ENCODE results near the gene LMO2.
"Not testable (repeated sequence)": the region's sequence is repeated elsewhere in the genome, so short reads cannot be mapped to it uniquely, and the experiment has no call there.

The LMO2 gene

DNA sequence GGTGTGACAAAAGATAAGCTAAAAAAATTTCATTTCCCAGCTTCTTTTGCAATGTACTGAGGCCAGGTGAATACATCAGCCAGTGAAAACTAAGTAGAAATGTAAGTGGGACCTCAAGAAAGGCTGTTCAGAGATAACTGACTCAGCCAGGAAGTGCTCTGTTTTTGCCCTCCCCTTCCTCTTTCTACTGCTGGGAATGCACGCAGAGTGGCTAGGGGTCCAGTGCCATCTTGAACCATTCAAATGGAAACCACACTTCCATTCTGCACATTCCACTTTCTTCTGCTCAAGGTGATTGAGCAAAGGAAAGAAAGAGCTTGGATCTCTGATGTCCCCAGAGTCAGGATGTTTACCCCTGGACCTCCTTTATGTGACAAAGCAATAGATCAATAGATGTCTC is 27.8 kb upstream of the LMO2 start:
- Histone ChIP-seq H3K36me3 (ENCODE audit: low read length) (no peaks in the 10 kb centered on the region), H3K4me3 (ENCODE audit: insufficient read depth, low read length, poor library complexity, severe bottlenecking) (no peak overlapping the region), H3K79me2 (ENCODE audit: insufficient read depth, low read length) (no peaks in the 10 kb centered on the region), H3K4me2 (ENCODE audit: low read depth, low read length, poor library complexity, severe bottlenecking) (no peak overlapping the region), H3K9me3 (ENCODE audit: insufficient read depth, low read length) (peaks cover 6% of the 10 kb centered on the region; the same call in 1 of the 2 replicates), H3K27ac (ENCODE audit: low read depth, low read length) (peak overlapping the region; percentile 94), H3F3A (ENCODE audit: insufficient read depth) (0 out of 2 replicates have a peak, but pooled peaks cover 4% of the 10 kb centered on the region), H4K20me1 (ENCODE audit: low read depth, low read length) (no peaks in the 10 kb centered on the region), H3K27me3 (ENCODE audit: low read length) (no peaks in the 10 kb centered on the region), H3K9me2 (replicated peaks; ENCODE audit: insufficient read depth, low read length) (no peaks in the 10 kb centered on the region), H2AFZ (ENCODE audit: low read depth, low read length, severe bottlenecking) (no peak overlapping the region), H3K9ac (ENCODE audit: low read length) (no peak overlapping the region)
- TF ChIP-seq, protein P1, sequence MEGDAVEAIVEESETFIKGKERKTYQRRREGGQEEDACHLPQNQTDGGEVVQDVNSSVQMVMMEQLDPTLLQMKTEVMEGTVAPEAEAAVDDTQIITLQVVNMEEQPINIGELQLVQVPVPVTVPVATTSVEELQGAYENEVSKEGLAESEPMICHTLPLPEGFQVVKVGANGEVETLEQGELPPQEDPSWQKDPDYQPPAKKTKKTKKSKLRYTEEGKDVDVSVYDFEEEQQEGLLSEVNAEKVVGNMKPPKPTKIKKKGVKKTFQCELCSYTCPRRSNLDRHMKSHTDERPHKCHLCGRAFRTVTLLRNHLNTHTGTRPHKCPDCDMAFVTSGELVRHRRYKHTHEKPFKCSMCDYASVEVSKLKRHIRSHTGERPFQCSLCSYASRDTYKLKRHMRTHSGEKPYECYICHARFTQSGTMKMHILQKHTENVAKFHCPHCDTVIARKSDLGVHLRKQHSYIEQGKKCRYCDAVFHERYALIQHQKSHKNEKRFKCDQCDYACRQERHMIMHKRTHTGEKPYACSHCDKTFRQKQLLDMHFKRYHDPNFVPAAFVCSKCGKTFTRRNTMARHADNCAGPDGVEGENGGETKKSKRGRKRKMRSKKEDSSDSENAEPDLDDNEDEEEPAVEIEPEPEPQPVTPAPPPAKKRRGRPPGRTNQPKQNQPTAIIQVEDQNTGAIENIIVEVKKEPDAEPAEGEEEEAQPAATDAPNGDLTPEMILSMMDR (IDR thresholded peaks at IDR 0.05; ENCODE audit: insufficient read depth, low read length, poor library complexity, severe bottlenecking): no peak
- TF ChIP-seq EZH2phosphoT487 (conservative IDR thresholded peaks at IDR 0.05; ENCODE audit: low read length): no peak

- H3K79me2 ChIP-seq (ENCODE audit: insufficient read depth, low read length); H3K27ac ChIP-seq (ENCODE audit: low read depth, low read length); H3K4me2 ChIP-seq (ENCODE audit: low read depth, low read length, poor library complexity, severe bottlenecking); H3K9me3 ChIP-seq (ENCODE audit: insufficient read depth, low read length); H3K27me3 ChIP-seq (ENCODE audit: low read length); H3K9ac ChIP-seq (ENCODE audit: low read length); H3K9me2 ChIP-seq (replicated peaks; ENCODE audit: insufficient read depth, low read length); H2AFZ ChIP-seq (ENCODE audit: low read depth, low read length, severe bottlenecking); H3K4me3 ChIP-seq (ENCODE audit: insufficient read depth, low read length, poor library complexity, severe bottlenecking); H3K36me3 ChIP-seq (ENCODE audit: low read length); H4K20me1 ChIP-seq (ENCODE audit: low read depth, low read length); H3F3A ChIP-seq (ENCODE audit: insufficient read depth): not testable (repeated sequence)
These were observed 25.5 kb upstream of the LMO2 start for GRCh38 chr11:33917402-33917801.

- Histone ChIP-seq H2AFZ (ENCODE audit: low read depth, low read length, severe bottlenecking) (no peak overlapping the region), H3K4me2 (ENCODE audit: low read depth, low read length, poor library complexity, severe bottlenecking) (no peak overlapping the region), H3K36me3 (ENCODE audit: low read length) (no peaks in the 10 kb centered on the region), H3K27me3 (ENCODE audit: low read length) (no peaks in the 10 kb centered on the region), H3F3A (ENCODE audit: insufficient read depth) (0 out of 2 replicates have a peak, but pooled peaks cover 4% of the 10 kb centered on the region), H3K79me2 (ENCODE audit: insufficient read depth, low read length) (no peaks in the 10 kb centered on the region), H3K9me2 (replicated peaks; ENCODE audit: insufficient read depth, low read length) (no peaks in the 10 kb centered on the region), H3K9me3 (ENCODE audit: insufficient read depth, low read length) (peaks cover 6% of the 10 kb centered on the region; the same call in 1 of the 2 replicates), H4K20me1 (ENCODE audit: low read depth, low read length) (no peaks in the 10 kb centered on the region), H3K9ac (ENCODE audit: low read length) (no peak overlapping the region), H3K27ac (ENCODE audit: low read depth, low read length) (no peak overlapping the region), H3K4me3 (ENCODE audit: insufficient read depth, low read length, poor library complexity, severe bottlenecking) (no peak overlapping the region)
- TF ChIP-seq, protein P1 (IDR thresholded peaks at IDR 0.05; ENCODE audit: insufficient read depth, low read length, poor library complexity, severe bottlenecking): no peak
- no peak for TF ChIP-seq EZH2phosphoT487 (conservative IDR thresholded peaks at IDR 0.05; ENCODE audit: low read length)
These were observed 24.9 kb upstream of the LMO2 start for GRCh38 chr11:33916736-33917135.

DNA sequence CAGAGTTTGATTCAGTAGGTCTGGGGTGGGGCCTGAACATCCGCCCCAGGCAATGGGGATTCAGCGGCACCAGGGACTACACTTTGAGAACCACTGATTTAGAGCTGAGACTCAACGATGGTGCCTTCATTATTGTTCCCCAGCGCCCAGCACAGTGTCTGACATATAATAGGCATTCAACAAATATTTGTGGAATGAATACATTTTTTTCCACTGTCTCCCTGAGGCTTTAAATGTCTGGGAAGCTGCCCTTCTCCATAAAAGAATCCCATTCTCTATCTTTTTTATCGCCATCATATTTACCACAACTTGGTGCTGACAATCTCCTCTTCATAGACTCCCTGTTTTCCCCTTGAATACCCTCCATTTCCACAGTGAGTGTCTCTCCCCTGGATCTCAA is 23.6 kb upstream of the LMO2 start:
- H3F3A ChIP-seq (ENCODE audit: insufficient read depth): no peaks in the 10 kb centered on the region
- no peaks in the 10 kb centered on the region for H3K36me3 ChIP-seq (ENCODE audit: low read length)
- no peak overlapping the region for H3K4me2 ChIP-seq (ENCODE audit: low read depth, low read length, poor library complexity, severe bottlenecking)
- no peak overlapping the region for H3K27ac ChIP-seq (ENCODE audit: low read depth, low read length)
- no peak overlapping the region for H3K9ac ChIP-seq (ENCODE audit: low read length)
- no peaks in the 10 kb centered on the region for H3K9me2 ChIP-seq (replicated peaks; ENCODE audit: insufficient read depth, low read length)
- H3K27me3 ChIP-seq (ENCODE audit: low read length): no peaks in the 10 kb centered on the region
- no peak for TF ChIP-seq EZH2phosphoT487 (conservative IDR thresholded peaks at IDR 0.05; ENCODE audit: low read length)
- TF ChIP-seq, protein P1 (IDR thresholded peaks at IDR 0.05; ENCODE audit: insufficient read depth, low read length, poor library complexity, severe bottlenecking): no peak
- H3K4me3 ChIP-seq (ENCODE audit: insufficient read depth, low read length, poor library complexity, severe bottlenecking): no peak overlapping the region
- no peaks in the 10 kb centered on the region for H4K20me1 ChIP-seq (ENCODE audit: low read depth, low read length)
- H2AFZ ChIP-seq (ENCODE audit: low read depth, low read length, severe bottlenecking): no peak overlapping the region
- peaks cover 6% of the 10 kb centered on the region; the same call in 1 of the 2 replicates for H3K9me3 ChIP-seq (ENCODE audit: insufficient read depth, low read length)
- no peaks in the 10 kb centered on the region for H3K79me2 ChIP-seq (ENCODE audit: insufficient read depth, low read length)
